ENCODE results near the gene RNF157. TPM values are rescaled to one million over a fixed set of nuclear protein-coding genes. Genes with fewer than 3 reads are reported as not detected.

Gene RNF157
- total and polyA plus RNA-seq, 9 of the 15 experiments (the other 6 are each of a cell fraction or from before 2014, with no cell fraction given) = 8.1 to 31.7 (median 20.8) TPM

DNA sequence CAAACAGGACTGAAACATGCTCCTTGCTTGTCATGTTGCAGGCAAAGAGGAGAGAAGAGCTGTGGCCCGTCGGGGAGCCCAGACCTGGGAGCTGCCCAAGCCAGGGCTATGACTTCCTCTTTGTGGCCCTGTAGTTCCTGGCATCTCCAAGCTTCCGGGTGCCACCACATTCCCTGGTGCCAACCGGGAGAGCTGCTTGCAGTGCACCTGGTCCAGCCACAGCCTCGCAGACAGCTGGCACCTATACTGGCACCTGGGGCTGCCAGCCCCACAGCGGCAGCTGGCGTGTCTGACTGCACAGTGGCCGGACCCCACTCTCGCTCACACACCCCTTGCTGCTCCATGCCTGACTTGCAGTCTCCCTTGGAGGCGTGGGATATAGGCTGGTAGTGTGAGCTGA, 62.2 kb downstream of the RNF157 start:
- Histone ChIP-seq H3K9ac (ENCODE audit: insufficient read depth in 1 of 2, low read depth in 2 of 2, low read length in 2 of 2) (no peak overlapping the region), H3K27me3 (ENCODE audit: control insufficient read depth in 2 of 2, insufficient read depth in 2 of 2, low read length in 2 of 2) (no peaks in the 10 kb centered on the region), H3K4me3 (no peak overlapping the region), H2AFZ (ENCODE audit: low read depth, low read length) (no peak overlapping the region), H3K9me3 (replicated peaks; ENCODE audit: control insufficient read depth, insufficient read depth, low read depth, low read length) (no peaks in the 10 kb centered on the region), H3K9me1 (ENCODE audit: control insufficient read depth, insufficient read depth, low read length) (peaks cover 3% of the 10 kb centered on the region), H4K20me1 (replicated peaks; ENCODE audit: control insufficient read depth, insufficient read depth, low read length) (no peaks in the 10 kb centered on the region), H3K36me3 (ENCODE audit: control insufficient read depth, insufficient read depth, low read length) (peaks cover 12% of the 10 kb centered on the region; the same call in 1 of the 3 replicates), H3K79me2 (ENCODE audit: control insufficient read depth, insufficient read depth, low read length) (peaks cover 6% of the 10 kb centered on the region; the same call in 1 of the 3 replicates), H3K27ac (ENCODE audit: extremely low read depth, low read depth, low read length) (no peak overlapping the region), H3K4me2 (ENCODE audit: insufficient read depth, low read length) (no peak overlapping the region), H3K4me1 (replicated peaks in 1 of 2; ENCODE audit: control insufficient read depth in 2 of 2, insufficient read depth in 2 of 2, low read length in 2 of 2) (peaks cover 9 to 27% of the 10 kb centered on the region in 2 experiments)
- FAIRE-seq = no peak
- CTCF ChIA-PET (ENCODE audit: low intra/inter-chr PET ratio) = no interaction called here
- no peak for DNase-seq (ENCODE audit: extremely low read depth in 1 of 4, low spot score in 3 of 4)
- in situ Hi-C loops (cut with MboI) = no loop called here
- no TSS peak for BruUV-seq (replicated peaks)
- intact Hi-C loops (cut with micrococcal nuclease) = no loop called here
- POLR2A ChIA-PET = interaction anchor here (6.2 kb wide), 1 partner anchor 92 kb away, joined by 93 read pairs; no protein-coding TSS in a partner anchor
- no peak for ATAC-seq
- 96% methylated on average over 9 of the region's 10 CpGs for WGBS (ENCODE audit: insufficient coverage, low coverage, missing lambda C conversion rate)
- TF ChIP-seq SMAD4 (CRISPR knock-in tag; conservative IDR thresholded peaks at IDR 0.05) (no peak), CHD1 (IDR thresholded peaks at IDR 0.05; ENCODE audit: low read length) (no peak), HNRNPH1 (optimal IDR thresholded peaks at IDR 0.05; ENCODE audit: low read depth, low read length) (no peak), BMI1 (IDR thresholded peaks at IDR 0.05; ENCODE audit: low read length) (no peak), SIRT6 (IDR thresholded peaks at IDR 0.05; ENCODE audit: low read depth, low read length) (no peak), ZNF143 (CRISPR knock-in tag; IDR thresholded peaks at IDR 0.05) (no peak), TEAD1 (CRISPR knock-in tag; IDR thresholded peaks at IDR 0.05) (no peak), ZNF778 (CRISPR knock-in tag; IDR thresholded peaks at IDR 0.05) (no peak), YBX1 (IDR thresholded peaks at IDR 0.05) (no peak), ZSCAN32 (CRISPR knock-in tag; IDR thresholded peaks at IDR 0.05) (no peak), ZNF232 (CRISPR knock-in tag; IDR thresholded peaks at IDR 0.05) (no peak), RBM22 (IDR thresholded peaks at IDR 0.05; ENCODE audit: low read depth, low read length, poor library complexity, severe bottlenecking) (no peak), KDM4B (IDR thresholded peaks at IDR 0.05; ENCODE audit: borderline replicate concordance in 2 of 2, low read depth in 1 of 2) (no peak), GTF2A2 (tag; IDR thresholded peaks at IDR 0.05) (no peak), HNRNPLL (IDR thresholded peaks at IDR 0.05; ENCODE audit: low read depth, low read length, poor library complexity, severe bottlenecking) (no peak)
- TF ChIP-seq, protein P1, sequence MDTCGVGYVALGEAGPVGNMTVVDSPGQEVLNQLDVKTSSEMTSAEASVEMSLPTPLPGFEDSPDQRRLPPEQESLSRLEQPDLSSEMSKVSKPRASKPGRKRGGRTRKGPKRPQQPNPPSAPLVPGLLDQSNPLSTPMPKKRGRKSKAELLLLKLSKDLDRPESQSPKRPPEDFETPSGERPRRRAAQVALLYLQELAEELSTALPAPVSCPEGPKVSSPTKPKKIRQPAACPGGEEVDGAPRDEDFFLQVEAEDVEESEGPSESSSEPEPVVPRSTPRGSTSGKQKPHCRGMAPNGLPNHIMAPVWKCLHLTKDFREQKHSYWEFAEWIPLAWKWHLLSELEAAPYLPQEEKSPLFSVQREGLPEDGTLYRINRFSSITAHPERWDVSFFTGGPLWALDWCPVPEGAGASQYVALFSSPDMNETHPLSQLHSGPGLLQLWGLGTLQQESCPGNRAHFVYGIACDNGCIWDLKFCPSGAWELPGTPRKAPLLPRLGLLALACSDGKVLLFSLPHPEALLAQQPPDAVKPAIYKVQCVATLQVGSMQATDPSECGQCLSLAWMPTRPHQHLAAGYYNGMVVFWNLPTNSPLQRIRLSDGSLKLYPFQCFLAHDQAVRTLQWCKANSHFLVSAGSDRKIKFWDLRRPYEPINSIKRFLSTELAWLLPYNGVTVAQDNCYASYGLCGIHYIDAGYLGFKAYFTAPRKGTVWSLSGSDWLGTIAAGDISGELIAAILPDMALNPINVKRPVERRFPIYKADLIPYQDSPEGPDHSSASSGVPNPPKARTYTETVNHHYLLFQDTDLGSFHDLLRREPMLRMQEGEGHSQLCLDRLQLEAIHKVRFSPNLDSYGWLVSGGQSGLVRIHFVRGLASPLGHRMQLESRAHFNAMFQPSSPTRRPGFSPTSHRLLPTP (IDR thresholded peaks at IDR 0.05; ENCODE audit: borderline replicate concordance, extremely low read depth, insufficient read length) = no peak
- TF ChIP-seq, protein P2, sequence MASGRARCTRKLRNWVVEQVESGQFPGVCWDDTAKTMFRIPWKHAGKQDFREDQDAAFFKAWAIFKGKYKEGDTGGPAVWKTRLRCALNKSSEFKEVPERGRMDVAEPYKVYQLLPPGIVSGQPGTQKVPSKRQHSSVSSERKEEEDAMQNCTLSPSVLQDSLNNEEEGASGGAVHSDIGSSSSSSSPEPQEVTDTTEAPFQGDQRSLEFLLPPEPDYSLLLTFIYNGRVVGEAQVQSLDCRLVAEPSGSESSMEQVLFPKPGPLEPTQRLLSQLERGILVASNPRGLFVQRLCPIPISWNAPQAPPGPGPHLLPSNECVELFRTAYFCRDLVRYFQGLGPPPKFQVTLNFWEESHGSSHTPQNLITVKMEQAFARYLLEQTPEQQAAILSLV (tag; IDR thresholded peaks at IDR 0.05) = no peak
